Activated CD4-positive, alpha-beta T cell treated with anti-CD3 and anti-CD28 coated beads for 4 hours (primary cell): ENCODE measurements around the gene AFAP1L2.

ENCODE experiments used
- DNase-seq, 2 donors: peaks; one replicate each; pipeline ENCODE4 v3.0.0-alpha.2; 2020

AFAP1L2 gene

GRCh38 chr10:114389426-114389825 lies 14.9 kb downstream of the AFAP1L2 start:
- no peak for DNase-seq

- DNase-seq = no peak
Observed at GRCh38 chr10:114388275-114388674, 16.0 kb downstream of the AFAP1L2 start.

DNA sequence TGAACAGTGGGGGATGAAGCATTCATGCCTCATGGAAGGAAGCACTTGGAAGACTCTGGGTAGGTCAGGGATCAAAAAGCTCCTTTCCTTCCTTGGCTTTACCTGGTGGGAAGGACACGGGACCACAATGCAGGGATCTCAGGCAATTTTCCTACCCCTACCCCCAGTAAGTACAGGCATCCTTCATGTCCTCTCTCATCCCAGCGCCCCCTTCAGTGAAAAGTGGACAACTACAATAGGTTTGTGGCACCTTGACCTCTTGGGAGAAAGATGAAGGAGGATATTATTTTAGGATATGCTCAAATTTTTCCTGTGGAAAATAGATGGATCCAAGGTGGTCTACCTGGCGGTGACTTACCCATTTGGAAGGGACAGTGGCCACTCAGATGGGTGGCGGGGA lies 16.5 kb downstream of the AFAP1L2 start:
- DNase-seq = no peak

DNA sequence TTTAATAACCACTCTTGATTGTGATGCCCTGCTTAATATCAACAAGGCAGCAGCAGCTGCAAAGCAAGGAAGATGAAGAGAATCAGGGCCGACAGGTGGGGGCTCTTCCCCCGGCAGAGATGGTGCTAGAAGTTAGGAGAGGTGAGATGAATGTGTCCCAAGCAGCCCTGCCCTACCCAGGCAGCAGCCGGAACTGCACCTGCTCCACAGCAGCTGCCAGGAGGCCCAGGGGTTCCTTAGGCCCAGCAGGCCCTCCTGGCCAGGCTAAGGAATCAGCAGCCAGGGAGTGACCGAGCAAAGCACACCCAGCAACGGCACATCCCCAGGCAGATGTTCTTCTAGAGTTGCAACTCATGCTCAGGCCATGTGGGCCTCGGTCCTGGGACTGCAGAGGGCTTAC lies 17.9 kb downstream of the AFAP1L2 start:
- no peak for DNase-seq

GRCh38 chr10:114385557-114385956 lies 18.7 kb downstream of the AFAP1L2 start:
- DNase-seq = no peak

DNA sequence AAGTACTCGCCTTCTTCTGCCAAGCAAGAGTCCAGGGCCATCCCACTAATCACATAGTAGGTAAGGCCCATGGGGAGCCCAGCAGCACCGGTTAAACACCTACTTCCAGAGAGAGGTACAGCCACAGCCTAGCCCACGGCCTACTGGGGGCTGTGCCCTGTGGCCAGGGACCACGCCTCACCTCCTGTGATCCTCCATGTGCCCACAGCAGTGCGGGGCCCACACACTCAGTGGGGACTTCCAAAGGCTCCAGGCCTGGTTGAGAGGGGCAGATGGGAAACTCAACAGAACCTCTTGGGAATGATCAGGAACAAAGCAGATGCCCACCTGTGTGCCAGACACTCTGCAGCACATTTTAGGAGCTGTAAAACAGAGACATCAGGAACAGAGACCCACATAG lies 19.7 kb downstream of the AFAP1L2 start:
- DNase-seq = no peak

DNA sequence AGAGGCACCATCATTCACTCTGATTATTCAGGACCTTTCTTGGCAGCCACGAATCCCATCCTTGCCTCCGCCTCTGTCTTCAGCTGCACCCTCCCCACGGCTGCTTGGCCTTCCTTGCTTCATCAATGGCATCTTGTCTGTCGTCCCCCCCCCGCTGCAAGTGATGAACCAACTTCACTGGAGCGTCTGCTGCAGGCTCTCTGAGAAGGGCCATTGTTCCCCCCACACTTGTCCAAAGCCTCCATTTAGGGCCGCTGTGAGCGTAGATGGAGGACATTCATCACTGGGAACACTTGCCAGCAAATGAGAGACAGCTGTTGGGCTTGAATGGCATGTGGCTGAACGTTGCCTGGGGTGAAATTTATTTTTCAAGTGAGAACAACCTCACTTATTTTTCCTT lies 20.1 kb downstream of the AFAP1L2 start:
- no peak for DNase-seq

DNA sequence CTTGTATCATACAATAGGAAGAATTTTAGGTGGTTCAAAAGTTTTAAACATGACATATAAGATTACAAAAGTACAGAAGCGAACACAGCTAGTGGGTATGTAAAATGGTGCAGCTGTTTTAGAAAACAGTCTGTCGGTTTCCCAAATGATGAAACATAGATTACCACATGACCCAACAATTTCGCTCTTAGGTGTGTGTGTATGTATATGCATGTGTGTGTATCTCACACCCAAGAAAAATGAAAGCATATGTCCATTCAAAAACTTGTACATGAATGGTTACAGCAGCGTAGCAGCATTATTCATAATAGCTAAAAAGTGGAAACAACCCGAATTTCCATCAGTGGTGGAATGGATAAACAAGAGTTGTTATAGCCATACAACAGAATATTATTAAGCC lies 23.5 kb downstream of the AFAP1L2 start:
- no peak for DNase-seq

GRCh38 chr10:114380060-114380459 lies 24.2 kb downstream of the AFAP1L2 start:
- DNase-seq = no peak

GRCh38 chr10:114379631-114380041 lies 24.7 kb downstream of the AFAP1L2 start:
- DNase-seq = no peak

GRCh38 chr10:114376523-114376922 lies 27.8 kb downstream of the AFAP1L2 start:
- no peak for DNase-seq

GRCh38 chr10:114375047-114375446 lies 29.3 kb downstream of the AFAP1L2 start:
- DNase-seq = no peak

- no peak for DNase-seq
Observed at GRCh38 chr10:114374053-114374791, 30.1 kb downstream of the AFAP1L2 start.

DNA sequence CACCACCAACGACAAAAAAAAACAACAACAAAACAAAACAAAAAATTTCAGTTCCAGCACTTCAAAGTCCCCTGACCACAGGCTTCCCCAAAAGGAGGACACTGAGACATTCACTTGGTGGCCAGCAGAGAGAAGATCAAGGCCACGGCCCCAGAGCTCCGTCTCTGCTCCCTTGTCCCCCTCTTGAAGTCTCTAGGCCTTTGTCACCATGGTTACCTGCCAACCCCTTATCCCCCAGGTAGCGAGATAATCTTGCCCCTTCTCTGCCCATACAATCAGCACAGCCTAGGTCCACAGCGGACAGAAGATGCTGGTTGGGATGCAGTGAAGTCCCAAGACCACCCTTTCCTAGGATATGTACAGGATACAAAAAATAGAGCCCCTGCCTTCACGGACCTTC lies 30.7 kb downstream of the AFAP1L2 start:
- no peak for DNase-seq

GRCh38 chr10:114372995-114373394 lies 31.3 kb downstream of the AFAP1L2 start:
- no peak for DNase-seq

DNA sequence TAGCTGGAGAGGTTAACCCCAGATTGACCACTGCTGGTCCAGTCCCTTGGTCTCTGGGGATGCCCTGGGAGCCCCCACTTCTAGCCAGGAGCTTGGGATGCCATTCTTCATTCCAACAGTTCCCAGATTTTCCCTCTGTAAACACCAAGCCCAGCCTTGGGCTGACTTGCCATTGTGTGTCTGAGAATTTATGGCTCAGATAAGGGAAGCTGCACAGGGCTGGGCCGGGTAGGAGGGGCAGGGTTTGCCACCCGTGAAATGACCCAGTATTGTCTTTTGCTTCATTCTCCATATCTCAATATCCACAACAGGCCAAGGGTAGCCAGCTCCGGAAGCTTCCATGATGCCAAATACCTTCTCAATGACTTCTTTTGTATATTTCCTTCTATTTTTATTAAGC lies 32.1 kb downstream of the AFAP1L2 start:
- DNase-seq = no peak

- DNase-seq = no peak
Observed at GRCh38 chr10:114370966-114371365, 33.3 kb downstream of the AFAP1L2 start.

- DNase-seq = no peak
Observed at GRCh38 chr10:114370199-114370598, 34.1 kb downstream of the AFAP1L2 start.

DNA sequence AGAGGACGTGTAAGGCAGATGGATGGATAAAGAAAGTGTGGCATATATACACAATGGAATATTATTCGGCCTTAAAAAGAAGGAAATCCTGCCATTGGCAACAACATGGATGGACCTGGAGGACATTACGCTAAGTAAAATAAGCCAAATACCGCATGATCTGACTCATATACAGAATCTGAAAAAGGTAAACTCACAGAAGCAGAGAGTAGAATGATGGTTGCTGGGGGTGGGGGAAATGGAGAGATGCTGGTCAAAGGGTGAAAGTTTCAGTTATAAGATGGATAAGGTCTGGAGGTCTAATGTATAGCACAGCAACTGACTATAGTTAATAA lies 36.3 kb downstream of the AFAP1L2 start:
- DNase-seq = no peak

DNA sequence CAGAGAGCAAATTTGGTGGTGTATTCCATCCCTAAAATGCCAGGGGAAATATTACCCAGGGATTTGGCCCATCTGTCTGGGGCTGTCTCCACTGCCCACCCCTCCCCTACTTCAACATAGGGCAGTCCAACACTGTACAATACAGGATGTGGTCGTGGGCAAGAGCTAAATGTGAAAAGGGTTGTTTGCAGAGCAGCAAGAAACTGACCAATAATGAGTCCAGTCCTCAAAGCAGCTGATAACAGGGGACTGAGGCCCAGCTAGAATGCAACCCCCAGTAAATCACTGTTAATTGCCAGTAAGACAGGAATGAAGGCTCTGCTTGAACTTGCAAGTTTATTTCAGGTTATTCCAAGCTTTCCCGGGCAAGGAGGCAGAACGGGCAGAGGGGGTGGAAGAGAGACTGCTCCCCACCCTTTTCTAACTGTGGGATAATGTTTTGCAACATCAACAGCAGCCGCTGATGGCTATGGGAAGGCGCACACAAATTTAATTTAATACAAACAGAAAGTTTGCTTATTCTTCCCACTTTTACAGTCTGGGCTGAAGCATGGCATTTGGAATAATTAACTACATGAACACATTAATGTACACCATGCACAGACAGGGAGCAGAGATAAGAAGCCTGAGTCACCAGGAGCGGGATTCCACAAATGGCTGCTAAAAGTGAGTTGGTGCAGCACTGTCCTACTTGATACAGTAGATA lies 36.8 kb downstream of the AFAP1L2 start:
- DNase-seq = no peak

DNA sequence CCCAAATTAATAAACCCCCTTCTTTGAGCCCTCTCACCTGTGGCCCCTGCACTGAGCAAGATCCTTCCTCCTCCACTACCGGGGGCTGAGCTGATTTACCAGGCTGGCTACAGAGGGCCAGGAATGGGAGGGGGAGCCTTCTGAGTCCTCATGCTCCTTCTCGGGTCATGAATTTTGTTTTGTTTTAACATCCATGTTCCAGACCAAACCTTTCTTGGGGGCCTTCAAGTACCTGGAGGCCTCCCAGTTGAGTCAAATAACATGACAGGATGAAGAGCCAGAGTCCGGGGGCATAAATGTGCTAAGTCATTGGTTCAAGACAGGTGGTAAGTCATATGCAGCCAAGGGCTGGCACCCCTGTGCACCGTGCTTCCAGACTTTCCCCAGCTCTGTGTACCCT lies 39.6 kb downstream of the AFAP1L2 start:
- DNase-seq = no peak

- no peak for DNase-seq
Observed at GRCh38 chr10:114363745-114364454, 40.4 kb downstream of the AFAP1L2 start.

GRCh38 chr10:114362826-114363355 lies 41.4 kb downstream of the AFAP1L2 start:
- DNase-seq = no peak

GRCh38 chr10:114359953-114360345 lies 44.4 kb downstream of the AFAP1L2 start:
- DNase-seq = no peak
